ENCODE results near the gene AGFG2.
A peak's percentile ranks its signal among the peaks of the same experiment; 100 is the strongest.
"Not testable (repeated sequence)": the region's sequence is repeated elsewhere in the genome, so short reads cannot be mapped to it uniquely, and the experiment has no call there.

The AGFG2 gene

GRCh38 chr7:100548446-100548845 lies 9.4 kb downstream of the AGFG2 start:
- DNase-seq (ENCODE audit: low read depth): not testable (repeated sequence)

GRCh38 chr7:100552532-100552931 lies 13.5 kb downstream of the AGFG2 start:
- no peak for DNase-seq (ENCODE audit: low read depth)

GRCh38 chr7:100553032-100553431 lies 14.0 kb downstream of the AGFG2 start:
- DNase-seq (ENCODE audit: low read depth): no peak

- DNase-seq (ENCODE audit: low read depth): no peak
These were observed 16.7 kb downstream of the AGFG2 start for GRCh38 chr7:100555701-100556100.

GRCh38 chr7:100556541-100556940 lies 17.5 kb downstream of the AGFG2 start:
- DNase-seq (ENCODE audit: low read depth): no peak

GRCh38 chr7:100559127-100559526 lies 20.1 kb downstream of the AGFG2 start:
- DNase-seq (ENCODE audit: low read depth): no peak

GRCh38 chr7:100561491-100562194 lies 22.6 kb downstream of the AGFG2 start:
- no peak for DNase-seq (ENCODE audit: low read depth)

GRCh38 chr7:100562195-100563099 lies 23.4 kb downstream of the AGFG2 start:
- DNase-seq (ENCODE audit: low read depth): no peak

- DNase-seq (ENCODE audit: low read depth): no peak
These were observed 24.1 kb downstream of the AGFG2 start for GRCh38 chr7:100563100-100563564.

- peak; percentile 71 for DNase-seq (ENCODE audit: low read depth)
These were observed 24.9 kb downstream of the AGFG2 start for GRCh38 chr7:100563809-100564400.

- DNase-seq (ENCODE audit: low read depth): not testable (repeated sequence)
These were observed 25.4 kb downstream of the AGFG2 start for GRCh38 chr7:100564405-100564804.

- no peak for DNase-seq (ENCODE audit: low read depth)
These were observed 26.1 kb downstream of the AGFG2 start for GRCh38 chr7:100565133-100565571.

GRCh38 chr7:100566018-100566531 lies 27.1 kb downstream of the AGFG2 start:
- no peak for DNase-seq (ENCODE audit: low read depth)

- DNase-seq (ENCODE audit: low read depth): no peak
These were observed 28.2 kb downstream of the AGFG2 start for GRCh38 chr7:100567031-100567730.

- no peak for DNase-seq (ENCODE audit: low read depth)
These were observed 28.8 kb downstream of the AGFG2 start for GRCh38 chr7:100567751-100568175.

- DNase-seq (ENCODE audit: low read depth): no peak
These were observed 29.3 kb downstream of the AGFG2 start for GRCh38 chr7:100568176-100568895.

GRCh38 chr7:100568896-100569844 lies 30.2 kb downstream of the AGFG2 start:
- DNase-seq (ENCODE audit: low read depth): no peak

GRCh38 chr7:100570954-100571828 lies 32.2 kb downstream of the AGFG2 start:
- no peak for DNase-seq (ENCODE audit: low read depth)

- DNase-seq (ENCODE audit: low read depth): no peak
These were observed 32.8 kb downstream of the AGFG2 start for GRCh38 chr7:100571829-100572116.

Data from stimulated activated CD8-positive, alpha-beta memory T cell treated with anti-CD3 and anti-CD28 coated beads, Interleukin-15, amount 100 ng/mL, for 24 hours (primary cell).